Esophagus muscularis mucosa (tissue), 4 donors: Measurements from ENCODE around the gene OR2B6.

ENCODE experiments used
- EP300 ChIP-seq: sonication (generic); formaldehyde crosslinking; IDR thresholded peaks from one replicate; pipeline ENCODE4 v1.6.1; 2017; ENCODE audit warnings: antibody characterized with exemption
- POLR2A ChIP-seq: fragments of 450-650 bp; IDR thresholded peaks from one replicate; pipeline ENCODE4 v1.6.1; 2017; ENCODE audit warnings: antibody characterized with exemption, moderate library complexity, mild to moderate bottlenecking, low read depth
- POLR2AphosphoS5 ChIP-seq, 2 donors: sonication (generic); formaldehyde crosslinking; IDR thresholded peaks; one replicate each; pipeline ENCODE4 v1.6.1; 2017; ENCODE audit warnings: antibody characterized with exemption in 2 of 2
- TF ChIP-seq, protein P1 (sequence below), 3 experiments: fragments of 200-600 bp in 2 of 3; fragments of 450-650 bp in 1 of 3; sonication (generic) in 2 of 3; IDR thresholded peaks; one replicate each; pipeline ENCODE4 v1.5.1; 2017 to 2019; ENCODE audit warnings: antibody characterized with exemption in 3 of 3, mild to moderate bottlenecking in 2 of 3, moderate library complexity in 1 of 3

DNA sequence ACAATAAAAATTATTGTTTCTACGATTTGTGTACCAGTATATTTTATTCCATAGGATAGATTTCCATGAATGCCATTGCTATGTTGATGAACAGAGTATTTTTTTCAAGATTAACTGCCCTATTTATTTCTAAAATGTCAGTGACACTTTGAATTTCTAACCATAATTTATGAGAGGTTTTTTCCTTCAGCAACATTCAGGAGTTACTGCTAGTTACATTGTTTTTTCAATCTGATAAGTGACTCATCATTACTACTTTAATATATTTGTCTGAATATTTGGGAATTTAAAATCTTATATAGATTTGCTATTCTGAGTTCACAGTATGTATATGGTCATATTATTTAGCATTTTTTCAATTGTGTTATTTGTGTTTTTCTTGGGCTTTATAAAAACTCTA is 6.0 kb upstream of the OR2B6 start:
- TF ChIP-seq POLR2AphosphoS5 (IDR thresholded peaks at IDR 0.05): no peak
- TF ChIP-seq POLR2A: no peak
- TF ChIP-seq, protein P1, sequence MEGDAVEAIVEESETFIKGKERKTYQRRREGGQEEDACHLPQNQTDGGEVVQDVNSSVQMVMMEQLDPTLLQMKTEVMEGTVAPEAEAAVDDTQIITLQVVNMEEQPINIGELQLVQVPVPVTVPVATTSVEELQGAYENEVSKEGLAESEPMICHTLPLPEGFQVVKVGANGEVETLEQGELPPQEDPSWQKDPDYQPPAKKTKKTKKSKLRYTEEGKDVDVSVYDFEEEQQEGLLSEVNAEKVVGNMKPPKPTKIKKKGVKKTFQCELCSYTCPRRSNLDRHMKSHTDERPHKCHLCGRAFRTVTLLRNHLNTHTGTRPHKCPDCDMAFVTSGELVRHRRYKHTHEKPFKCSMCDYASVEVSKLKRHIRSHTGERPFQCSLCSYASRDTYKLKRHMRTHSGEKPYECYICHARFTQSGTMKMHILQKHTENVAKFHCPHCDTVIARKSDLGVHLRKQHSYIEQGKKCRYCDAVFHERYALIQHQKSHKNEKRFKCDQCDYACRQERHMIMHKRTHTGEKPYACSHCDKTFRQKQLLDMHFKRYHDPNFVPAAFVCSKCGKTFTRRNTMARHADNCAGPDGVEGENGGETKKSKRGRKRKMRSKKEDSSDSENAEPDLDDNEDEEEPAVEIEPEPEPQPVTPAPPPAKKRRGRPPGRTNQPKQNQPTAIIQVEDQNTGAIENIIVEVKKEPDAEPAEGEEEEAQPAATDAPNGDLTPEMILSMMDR (IDR thresholded peaks at IDR 0.05): no peak
- TF ChIP-seq EP300: no peak
